Body of pancreas (tissue), 4 donors: ENCODE measurements around the gene TRAM2.

ENCODE experiments used
- POLR2A ChIP-seq, 3 donors: fragments of 450-650 bp; IDR thresholded peaks; one replicate each; pipeline ENCODE4 v1.6.1; 2016; ENCODE audit warnings: antibody characterized with exemption in 3 of 3, mild to moderate bottlenecking in 2 of 3
- TF ChIP-seq, protein P1 (sequence below), 7 experiments: fragments of 450-650 bp in 4 of 7; fragments of 200-600 bp in 3 of 7; sonication (generic) in 3 of 7; IDR thresholded peaks; one replicate each; pipeline ENCODE4 v1.5.1; 2016 to 2019; ENCODE audit warnings: antibody characterized with exemption in 7 of 7

GRCh38 chr6:52513896-52514295 is 63.0 kb downstream of the TRAM2 start:
- TF ChIP-seq, protein P1, sequence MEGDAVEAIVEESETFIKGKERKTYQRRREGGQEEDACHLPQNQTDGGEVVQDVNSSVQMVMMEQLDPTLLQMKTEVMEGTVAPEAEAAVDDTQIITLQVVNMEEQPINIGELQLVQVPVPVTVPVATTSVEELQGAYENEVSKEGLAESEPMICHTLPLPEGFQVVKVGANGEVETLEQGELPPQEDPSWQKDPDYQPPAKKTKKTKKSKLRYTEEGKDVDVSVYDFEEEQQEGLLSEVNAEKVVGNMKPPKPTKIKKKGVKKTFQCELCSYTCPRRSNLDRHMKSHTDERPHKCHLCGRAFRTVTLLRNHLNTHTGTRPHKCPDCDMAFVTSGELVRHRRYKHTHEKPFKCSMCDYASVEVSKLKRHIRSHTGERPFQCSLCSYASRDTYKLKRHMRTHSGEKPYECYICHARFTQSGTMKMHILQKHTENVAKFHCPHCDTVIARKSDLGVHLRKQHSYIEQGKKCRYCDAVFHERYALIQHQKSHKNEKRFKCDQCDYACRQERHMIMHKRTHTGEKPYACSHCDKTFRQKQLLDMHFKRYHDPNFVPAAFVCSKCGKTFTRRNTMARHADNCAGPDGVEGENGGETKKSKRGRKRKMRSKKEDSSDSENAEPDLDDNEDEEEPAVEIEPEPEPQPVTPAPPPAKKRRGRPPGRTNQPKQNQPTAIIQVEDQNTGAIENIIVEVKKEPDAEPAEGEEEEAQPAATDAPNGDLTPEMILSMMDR (IDR thresholded peaks at IDR 0.05) = no peak
- no peak for TF ChIP-seq POLR2A (IDR thresholded peaks at IDR 0.05)
